Calu3 (cell line): Measurements from ENCODE around the gene PPT2. TPM values are rescaled to one million over a fixed set of nuclear protein-coding genes. Genes with fewer than 3 reads are reported as not detected.

Source experiments
- BruUV-seq: library from RNA; stranded (reverse); fragments of 400-500 nt; replicated peaks from 2 replicates; lab custom pipeline; 2021; lab: Mats Ljungman, UMichigan
- CTCF ChIA-PET: fragments of 300-600 bp; sonication (Branson Sonifier 250); formaldehyde crosslinking; loops from one replicate; lab custom pipeline; 2022; ENCODE audit warnings: antibody characterized with exemption; lab: Charles Lee
- DNase-seq: peaks from one replicate; pipeline ENCODE4 v3.0.0; 2022
- H3K27ac Mint-ChIP-seq: one replicate; pipeline ENCODE4 v1.8.0; 2022; ENCODE audit warnings: mixed read lengths; ENCODE audit not compliant: unreplicated experiment
- H3K27me3 Mint-ChIP-seq: one replicate; pipeline ENCODE4 v1.8.0; 2022; ENCODE audit warnings: mixed read lengths; ENCODE audit not compliant: unreplicated experiment
- H3K36me3 Mint-ChIP-seq: one replicate; pipeline ENCODE4 v1.8.0; 2022; ENCODE audit warnings: mild to moderate bottlenecking, moderate library complexity, mixed read lengths; ENCODE audit not compliant: insufficient read depth, unreplicated experiment
- H3K4me1 Mint-ChIP-seq: one replicate; pipeline ENCODE4 v1.8.0; 2022; ENCODE audit warnings: mild to moderate bottlenecking, low read depth, mixed read lengths; ENCODE audit not compliant: unreplicated experiment
- H3K4me3 Mint-ChIP-seq: one replicate; pipeline ENCODE4 v1.8.0; 2022; ENCODE audit warnings: mild to moderate bottlenecking, low read depth, moderate library complexity, mixed read lengths; ENCODE audit not compliant: unreplicated experiment
- H3K9me3 Mint-ChIP-seq: one replicate; pipeline ENCODE4 v1.8.0; 2022; ENCODE audit warnings: low read depth, mixed read lengths; ENCODE audit not compliant: unreplicated experiment
- intact Hi-C: fragments of 100-400 bp; cut with micrococcal nuclease; formaldehyde crosslinking; loops from one replicate; pipeline ENCODE4 v1.10.0; 2022; ENCODE audit not compliant: unreplicated experiment
- total RNA-seq: library from RNA; stranded (reverse); gene quantifications from 2 replicates; pipeline ENCODE4 v1.2.3, GENCODE V29; 2022
- TF ChIP-seq, protein P1 (sequence below): fragments of 200-600 bp; IDR thresholded peaks from one replicate; pipeline ENCODE4 v1.8.0; 2022; ENCODE audit warnings: antibody characterized with exemption; ENCODE audit not compliant: unreplicated experiment

The PPT2 gene
- total RNA-seq, 1 experiment from 2014 or later = 31.0 TPM

DNA sequence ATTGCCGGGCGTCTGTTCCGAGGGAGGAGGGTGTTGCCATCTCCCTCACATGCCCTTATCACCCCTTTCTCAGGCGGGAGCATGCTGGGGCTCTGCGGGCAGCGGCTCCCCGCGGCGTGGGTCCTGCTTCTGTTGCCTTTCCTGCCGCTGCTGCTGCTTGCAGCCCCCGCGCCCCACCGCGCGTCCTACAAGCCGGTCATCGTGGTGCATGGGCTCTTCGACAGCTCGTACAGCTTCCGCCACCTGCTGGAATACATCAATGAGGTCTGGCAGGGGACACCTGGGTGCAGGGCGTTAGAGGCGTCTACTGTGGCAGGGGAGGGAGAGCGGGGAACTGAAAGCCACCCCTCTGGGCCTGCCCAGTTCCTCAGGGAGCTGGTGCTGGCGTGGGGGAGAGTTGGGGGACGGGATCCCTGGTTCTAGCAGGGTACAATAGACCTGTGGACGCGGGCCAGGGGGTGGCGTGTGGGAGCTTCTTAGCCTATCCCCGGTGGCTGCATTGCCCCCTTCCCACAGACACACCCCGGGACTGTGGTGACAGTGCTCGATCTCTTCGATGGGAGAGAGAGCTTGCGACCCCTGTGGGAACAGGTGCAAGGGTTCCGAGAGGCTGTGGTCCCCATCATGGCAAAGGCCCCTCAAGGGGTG, 697 bp downstream of the PPT2 start:
- DNase-seq = peak; percentile 88
- no peaks in the 10 kb centered on the region for H3K27me3 Mint-ChIP-seq
- intact Hi-C loops = loop anchor here (1.0 kb wide), 1 partner anchor 35 kb away; no protein-coding TSS in a partner anchor
- no peaks in the 10 kb centered on the region for H3K9me3 Mint-ChIP-seq
- BruUV-seq = no TSS peak
- TF ChIP-seq, protein P1, sequence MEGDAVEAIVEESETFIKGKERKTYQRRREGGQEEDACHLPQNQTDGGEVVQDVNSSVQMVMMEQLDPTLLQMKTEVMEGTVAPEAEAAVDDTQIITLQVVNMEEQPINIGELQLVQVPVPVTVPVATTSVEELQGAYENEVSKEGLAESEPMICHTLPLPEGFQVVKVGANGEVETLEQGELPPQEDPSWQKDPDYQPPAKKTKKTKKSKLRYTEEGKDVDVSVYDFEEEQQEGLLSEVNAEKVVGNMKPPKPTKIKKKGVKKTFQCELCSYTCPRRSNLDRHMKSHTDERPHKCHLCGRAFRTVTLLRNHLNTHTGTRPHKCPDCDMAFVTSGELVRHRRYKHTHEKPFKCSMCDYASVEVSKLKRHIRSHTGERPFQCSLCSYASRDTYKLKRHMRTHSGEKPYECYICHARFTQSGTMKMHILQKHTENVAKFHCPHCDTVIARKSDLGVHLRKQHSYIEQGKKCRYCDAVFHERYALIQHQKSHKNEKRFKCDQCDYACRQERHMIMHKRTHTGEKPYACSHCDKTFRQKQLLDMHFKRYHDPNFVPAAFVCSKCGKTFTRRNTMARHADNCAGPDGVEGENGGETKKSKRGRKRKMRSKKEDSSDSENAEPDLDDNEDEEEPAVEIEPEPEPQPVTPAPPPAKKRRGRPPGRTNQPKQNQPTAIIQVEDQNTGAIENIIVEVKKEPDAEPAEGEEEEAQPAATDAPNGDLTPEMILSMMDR = peak; percentile 80
- peak overlapping the region; percentile 52 for H3K27ac Mint-ChIP-seq
- CTCF ChIA-PET = interaction anchor here (0.7 to 1.3 kb wide), 8 partner anchors 25 to 67 kb away, joined by 3 to 12 read pairs (median 4); partner anchors contain the start of genes ATF6B, FKBPL and PBX2
- peaks cover 22% of the 10 kb centered on the region for H3K4me1 Mint-ChIP-seq
- peak overlapping the region; percentile 94 for H3K4me3 Mint-ChIP-seq
- H3K36me3 Mint-ChIP-seq = peaks cover 29% of the 10 kb centered on the region

DNA sequence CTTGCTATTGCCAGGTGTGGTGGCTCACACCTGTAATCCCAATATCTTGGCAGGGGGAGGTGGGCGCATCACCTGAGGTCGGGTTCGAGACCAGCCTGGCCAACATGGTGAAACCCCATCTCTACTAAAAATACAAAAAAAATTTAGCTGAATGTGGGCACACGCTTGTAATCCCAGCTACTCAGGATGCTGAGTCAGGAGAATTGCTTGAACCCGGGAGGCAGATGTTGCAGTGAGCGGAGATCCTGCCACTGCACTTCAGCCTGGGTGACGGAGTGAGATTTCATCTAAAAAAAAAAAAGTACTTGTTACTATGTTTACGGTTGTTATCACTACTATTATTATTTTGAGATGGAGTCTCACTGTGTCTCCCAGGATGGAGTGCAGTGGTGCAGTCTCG, 3.0 kb downstream of the PPT2 start:
- no peaks in the 10 kb centered on the region for H3K9me3 Mint-ChIP-seq
- CTCF ChIA-PET = interaction anchor here (0.7 kb wide), 1 partner anchor 219 kb away, joined by 3 read pairs; no protein-coding TSS in a partner anchor
- no peaks in the 10 kb centered on the region for H3K27me3 Mint-ChIP-seq
- peaks cover 29% of the 10 kb centered on the region for H3K36me3 Mint-ChIP-seq
- no peak overlapping the region for H3K27ac Mint-ChIP-seq
- intact Hi-C loops = no loop called here
- no TSS peak for BruUV-seq
- H3K4me3 Mint-ChIP-seq = no peak overlapping the region
- H3K4me1 Mint-ChIP-seq = peaks cover 22% of the 10 kb centered on the region
- no peak for DNase-seq
- TF ChIP-seq, protein P1 = no peak

DNA sequence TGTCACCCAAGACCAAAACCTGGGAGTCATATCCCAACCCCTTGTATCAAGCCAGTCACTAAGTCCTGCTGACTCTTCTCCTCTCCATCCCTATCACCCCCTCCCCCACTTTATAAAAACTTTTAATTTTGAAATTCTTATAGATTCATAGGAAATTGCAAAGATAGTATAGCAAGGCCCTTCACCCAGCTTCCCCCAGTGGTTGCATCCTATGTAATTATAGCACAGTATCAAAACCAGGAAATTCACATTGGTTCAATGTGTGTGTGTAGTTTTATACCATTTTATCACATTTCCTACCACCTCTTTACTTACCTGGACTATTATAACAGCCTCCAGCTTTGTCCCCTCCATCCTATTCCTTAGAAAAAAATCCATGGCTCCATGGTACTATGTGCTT, 4.1 kb downstream of the PPT2 start:
- BruUV-seq = no TSS peak
- peaks cover 17% of the 10 kb centered on the region for H3K4me1 Mint-ChIP-seq

DNA sequence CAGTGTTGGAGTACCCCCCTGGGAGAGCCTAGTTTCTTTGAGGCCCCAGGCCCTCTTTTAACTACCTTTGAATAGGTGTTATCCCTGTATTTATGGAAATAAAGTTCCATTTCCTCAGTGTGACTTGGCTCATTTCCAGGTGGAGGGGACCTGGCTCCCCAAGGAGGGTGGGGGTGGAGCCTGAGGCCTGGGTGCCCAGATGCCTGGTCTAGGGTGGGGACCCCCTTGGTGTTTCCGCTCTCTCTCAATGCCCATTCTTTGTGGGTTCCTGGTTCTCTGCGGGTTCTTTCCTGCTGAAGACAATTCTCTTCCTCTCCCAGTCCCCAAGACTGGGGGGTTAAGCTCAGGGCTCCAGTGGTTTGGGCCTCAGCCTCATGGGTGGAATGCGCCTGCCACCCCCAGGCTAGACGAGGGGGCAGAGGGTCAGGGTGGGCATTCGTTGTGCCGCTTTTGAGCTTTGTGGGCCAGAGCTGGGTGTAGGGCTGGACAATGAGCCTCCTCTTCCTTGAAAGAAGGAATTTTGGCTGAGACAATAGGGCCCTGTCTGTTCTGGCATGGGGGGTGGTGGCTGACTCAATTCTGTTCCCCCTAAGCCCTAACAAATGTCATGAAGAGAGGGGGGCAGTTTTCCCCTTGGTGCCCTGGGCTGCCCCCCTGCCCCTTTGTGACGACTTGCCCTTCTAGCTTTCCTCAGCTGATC, 9.8 kb downstream of the PPT2 start:
- H3K36me3 Mint-ChIP-seq = peaks cover 30% of the 10 kb centered on the region
- H3K4me3 Mint-ChIP-seq = no peak overlapping the region
- DNase-seq = no peak
- intact Hi-C loops = no loop called here
- H3K9me3 Mint-ChIP-seq = no peaks in the 10 kb centered on the region
- BruUV-seq = no TSS peak
- no peak overlapping the region for H3K27ac Mint-ChIP-seq
- TF ChIP-seq, protein P1 = no peak
- CTCF ChIA-PET = no interaction called here
- H3K27me3 Mint-ChIP-seq = no peaks in the 10 kb centered on the region
- no peaks in the 10 kb centered on the region for H3K4me1 Mint-ChIP-seq

More for the DNA sequence above, 4.1 kb downstream of the PPT2 start:
- H3K27ac Mint-ChIP-seq = no peak overlapping the region
- H3K27me3 Mint-ChIP-seq = no peaks in the 10 kb centered on the region
- no peak for DNase-seq
- no peak overlapping the region for H3K4me3 Mint-ChIP-seq
- intact Hi-C loops = no loop called here
- no peaks in the 10 kb centered on the region for H3K9me3 Mint-ChIP-seq
- peaks cover 30% of the 10 kb centered on the region for H3K36me3 Mint-ChIP-seq
- CTCF ChIA-PET = interaction anchor here (0.7 kb wide), 1 partner anchor 795 kb away, joined by 3 read pairs; the partner anchor contains the start of gene HLA-DMA
- TF ChIP-seq, protein P1 = no peak
